CD8-positive, alpha-beta memory T cell (primary cell): Measurements from ENCODE around the gene CSF3. TPM values are rescaled to one million over a fixed set of nuclear protein-coding genes. Genes with fewer than 3 reads are reported as not detected.

ENCODE experiments used
- CTCF ChIA-PET: fragments of 350-600 bp; sonication (Branson Sonifier 250); formaldehyde crosslinking; loops from one replicate; lab custom pipeline; 2021; ENCODE audit warnings: antibody characterized with exemption; lab: Charles Lee
- POLR2A ChIA-PET: fragments of 350-600 bp; sonication (Branson Sonifier 250); formaldehyde crosslinking; loops from one replicate; lab custom pipeline; 2021; ENCODE audit warnings: antibody characterized with exemption; lab: Charles Lee
- DNase-seq, 5 donors: peaks; one replicate each; pipeline versions ENCODE4 v3.0.0 to v3.0.0-alpha.2; 2020 to 2022; ENCODE audit warnings: mixed read lengths in 1 of 5
- H3K27ac ChIP-seq: one replicate; pipeline ENCODE4 v1.7.0; 2013; ENCODE audit warnings: low read depth, mild to moderate bottlenecking, low read length, moderate library complexity
- H3K27me3 ChIP-seq: 2 replicates; pipeline ENCODE4 v1.7.0; 2013; ENCODE audit warnings: low read length, mild to moderate bottlenecking; ENCODE audit not compliant: insufficient read depth, poor library complexity, severe bottlenecking
- H3K36me3 ChIP-seq: 2 replicates; pipeline ENCODE4 v1.7.0; 2013; ENCODE audit warnings: mild to moderate bottlenecking, low read length, moderate library complexity; ENCODE audit not compliant: insufficient read depth
- H3K4me1 ChIP-seq: 2 replicates; pipeline ENCODE4 v1.7.0; 2013; ENCODE audit warnings: mild to moderate bottlenecking, low read length, moderate library complexity; ENCODE audit not compliant: insufficient read depth
- H3K4me3 ChIP-seq: 2 replicates; pipeline ENCODE4 v1.7.0; 2013; ENCODE audit warnings: mild to moderate bottlenecking, low read length
- H3K9me3 ChIP-seq: 2 replicates; pipeline ENCODE4 v1.7.0; 2013; ENCODE audit warnings: mild to moderate bottlenecking, low read length
- H3K27ac Mint-ChIP-seq, 8 donors: one replicate each; pipeline ENCODE4 v1.8.0; 2020 to 2021; ENCODE audit warnings: mixed read lengths in 8 of 8, mild to moderate bottlenecking in 6 of 8, inconsistent platforms in 3 of 8, moderate library complexity in 3 of 8
- H3K27me3 Mint-ChIP-seq, 2 donors: one replicate each; pipeline ENCODE4 v1.8.0; 2020 to 2021; ENCODE audit warnings: mixed read lengths in 2 of 2, mild to moderate bottlenecking in 1 of 2, moderate library complexity in 1 of 2
- H3K36me3 Mint-ChIP-seq, 3 donors: one replicate each; pipeline ENCODE4 v1.8.0; 2020 to 2021; ENCODE audit warnings: mixed read lengths in 3 of 3, inconsistent platforms in 1 of 3, mild to moderate bottlenecking in 1 of 3
- H3K4me1 Mint-ChIP-seq, 3 donors: one replicate each; pipeline ENCODE4 v1.8.0; 2020 to 2021; ENCODE audit warnings: mixed read lengths in 3 of 3, inconsistent platforms in 1 of 3, mild to moderate bottlenecking in 1 of 3
- H3K4me3 Mint-ChIP-seq, 7 donors: one replicate each; pipeline ENCODE4 v1.8.0; 2020 to 2021; ENCODE audit warnings: mixed read lengths in 7 of 7, mild to moderate bottlenecking in 6 of 7, moderate library complexity in 4 of 7, inconsistent platforms in 2 of 7
- H3K9me3 Mint-ChIP-seq, 5 donors: one replicate each; pipeline ENCODE4 v1.8.0; 2020 to 2022; ENCODE audit warnings: mixed read lengths in 5 of 5, mild to moderate bottlenecking in 3 of 5, moderate library complexity in 2 of 5, inconsistent platforms in 1 of 5
- polyA plus RNA-seq: library from polyadenylated mRNA; unstranded; fragments of 300-500 nt; fragmentation: Illumina TruSeq; gene quantifications from one replicate; pipeline ENCODE4 v1.2.3, GENCODE V29; 2021
- total RNA-seq, 2 experiments: library from RNA; stranded (reverse); gene quantifications; one replicate each; pipeline ENCODE4 v1.2.3, GENCODE V29; 2021

CSF3 gene
- total and polyA plus RNA-seq, 3 experiments from 2014 or later, result not detected

DNA sequence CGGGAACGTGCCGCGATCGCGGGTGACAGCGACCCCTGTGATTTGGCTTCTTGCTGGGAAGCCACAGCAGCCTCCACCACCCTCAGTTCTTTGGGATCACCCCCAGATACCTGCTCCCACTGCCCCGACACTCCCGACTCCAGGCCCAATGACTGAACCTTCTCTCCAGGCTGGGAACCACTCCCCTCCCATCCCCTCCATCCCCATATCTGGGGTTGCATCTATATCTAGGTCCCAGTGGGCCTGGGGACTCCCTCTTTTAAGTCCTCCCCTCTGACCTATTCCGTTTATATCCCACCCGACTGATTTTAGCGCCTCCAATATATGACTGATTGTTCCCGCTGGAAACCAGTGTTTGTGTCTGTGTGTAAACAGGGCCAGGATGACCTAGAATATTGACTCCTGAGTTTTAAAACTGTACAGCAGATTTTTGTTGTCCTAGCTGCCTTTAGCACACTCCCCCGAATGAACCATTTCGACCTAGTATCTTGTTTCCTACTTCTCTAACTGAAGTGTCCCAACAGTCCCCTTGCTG lies 34.0 kb upstream of the CSF3 start:
- Mint-ChIP-seq H3K9me3 (no peaks in the 10 kb centered on the region), H3K36me3 (peaks cover 5 to 43% (median 8%) of the 10 kb centered on the region in 3 donors), H3K4me1 (peaks cover 36 to 53% (median 52%) of the 10 kb centered on the region in 3 donors), H3K27ac (peak overlapping the region; percentile 90 to 98 (median 95)), H3K4me3 (peak overlapping the region; percentile 89 to 96 (median 95)), H3K27me3 (peaks cover 4 to 8% of the 10 kb centered on the region in 2 donors)
- DNase-seq, result no peak
- ChIA-PET CTCF (interaction anchor here (0.6 to 3.2 kb wide), 31 partner anchors 9 to 362 kb away, joined by 3 to 54 read pairs (median 3); partner anchors contain the start of genes LRRC3C, MIEN1, NR1D1 and ORMDL3), POLR2A (interaction anchor here (0.6 to 1.9 kb wide), 13 partner anchors 22 to 1467 kb away, joined by 3 to 17 read pairs (median 4); partner anchors contain the start of genes CDK12, LRRC3C and ORMDL3)
- Histone ChIP-seq H3K27me3 (no peaks in the 10 kb centered on the region), H3K27ac (peak overlapping the region; percentile 85), H3K4me3 (peak overlapping the region; percentile 64), H3K9me3 (no peaks in the 10 kb centered on the region), H3K36me3 (peaks cover 21% of the 10 kb centered on the region), H3K4me1 (peaks cover 28% of the 10 kb centered on the region)

DNA sequence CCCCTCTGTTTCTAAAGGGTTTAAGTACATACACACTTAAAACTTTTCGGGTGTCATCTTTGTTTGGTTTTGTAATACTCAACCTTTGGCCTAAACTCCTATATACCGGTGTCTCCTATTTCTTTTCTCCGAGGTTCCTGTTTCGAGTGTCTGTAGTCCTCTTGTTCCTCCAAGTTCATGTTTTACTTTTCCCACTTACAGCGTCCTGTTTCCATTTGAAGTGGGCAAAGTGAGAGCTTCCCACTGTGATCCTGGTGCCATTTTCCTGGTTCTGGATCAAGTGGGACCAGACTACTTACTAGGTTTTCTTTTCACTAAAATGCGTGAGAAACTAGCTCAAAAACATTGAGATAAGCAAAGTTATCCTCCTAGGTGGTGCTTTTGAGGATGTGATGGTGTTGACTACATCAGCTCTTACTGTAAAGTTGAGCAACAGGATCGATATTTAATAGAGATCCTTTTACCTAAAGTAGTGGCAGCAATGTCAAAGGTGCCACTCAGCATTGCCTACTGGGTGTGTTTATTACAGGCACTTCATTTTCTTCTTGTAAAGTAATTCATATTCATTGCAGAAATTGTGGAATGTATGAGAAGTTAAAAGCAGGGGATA lies 33.4 kb upstream of the CSF3 start:
- Histone ChIP-seq H3K27me3 (no peaks in the 10 kb centered on the region), H3K36me3 (peaks cover 27% of the 10 kb centered on the region), H3K9me3 (no peaks in the 10 kb centered on the region), H3K4me1 (peaks cover 28% of the 10 kb centered on the region), H3K4me3 (peak overlapping the region; percentile 64), H3K27ac (peak overlapping the region; percentile 85)
- no peak for DNase-seq
- H3K36me3 Mint-ChIP-seq, result peaks cover 5 to 49% (median 12%) of the 10 kb centered on the region in 3 donors
- H3K4me1 Mint-ChIP-seq, result peaks cover 36 to 56% (median 55%) of the 10 kb centered on the region in 3 donors
- H3K4me3 Mint-ChIP-seq, result peak overlapping the region; percentile 89 to 96 (median 95)
- H3K27me3 Mint-ChIP-seq, result peaks cover 4 to 5% of the 10 kb centered on the region in 2 donors
- ChIA-PET CTCF (interaction anchor here (1.7 kb wide), 1 partner anchor 45 kb away, joined by 4 read pairs; no protein-coding TSS in a partner anchor), POLR2A (interaction anchor here (0.6 kb wide), 1 partner anchor 93 kb away, joined by 4 read pairs; no protein-coding TSS in a partner anchor)
- H3K27ac Mint-ChIP-seq, result peak overlapping the region; percentile 90 to 98 (median 95)
- no peaks in the 10 kb centered on the region for H3K9me3 Mint-ChIP-seq

DNA sequence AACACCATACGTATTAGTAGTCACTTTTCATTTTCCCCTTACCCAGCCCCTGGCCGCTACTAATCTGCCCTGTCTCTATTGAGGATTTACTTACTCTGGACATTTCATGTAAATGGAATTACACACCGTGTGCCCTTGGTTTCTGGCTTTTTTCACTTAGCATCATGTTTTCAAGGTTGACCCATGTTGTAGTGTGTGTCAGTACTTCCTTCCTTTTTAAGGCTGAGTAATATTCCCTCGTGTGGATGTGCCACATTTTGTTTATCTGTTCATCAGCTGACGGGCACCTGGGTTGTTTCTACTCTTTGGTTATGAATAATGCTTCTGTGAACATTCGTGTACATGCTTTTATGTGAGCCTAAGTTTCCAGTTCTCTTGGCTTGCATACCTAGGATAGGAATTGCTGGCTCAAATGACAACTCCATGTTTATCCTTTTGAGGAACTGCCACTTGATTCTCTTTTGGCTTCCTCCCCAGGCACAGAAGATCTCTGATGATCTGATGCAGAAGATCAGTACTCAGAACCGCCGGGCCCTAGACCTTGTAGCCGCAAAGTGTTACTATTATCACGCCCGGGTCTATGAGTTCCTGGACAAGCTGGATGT lies 26.9 kb upstream of the CSF3 start:
- no peak for DNase-seq
- peaks cover 91% of the 10 kb centered on the region for H3K36me3 ChIP-seq
- no peak overlapping the region for H3K4me3 Mint-ChIP-seq
- no peak overlapping the region for H3K4me3 ChIP-seq
- H3K9me3 ChIP-seq, result no peaks in the 10 kb centered on the region
- ChIA-PET POLR2A (no interaction called here), CTCF (interaction anchor here (1.6 kb wide), 1 partner anchor 25 kb away, joined by 5 read pairs; no protein-coding TSS in a partner anchor)
- H3K36me3 Mint-ChIP-seq, result peaks cover 20 to 96% (median 44%) of the 10 kb centered on the region in 3 donors
- no peaks in the 10 kb centered on the region for H3K9me3 Mint-ChIP-seq
- H3K27me3 ChIP-seq, result no peaks in the 10 kb centered on the region
- H3K27me3 Mint-ChIP-seq, result no peaks in the 10 kb centered on the region
- peaks cover 10 to 22% (median 20%) of the 10 kb centered on the region in 3 donors for H3K4me1 Mint-ChIP-seq
- H3K4me1 ChIP-seq, result no peaks in the 10 kb centered on the region
- H3K27ac Mint-ChIP-seq, result no peak overlapping the region
- no peak overlapping the region for H3K27ac ChIP-seq

DNA sequence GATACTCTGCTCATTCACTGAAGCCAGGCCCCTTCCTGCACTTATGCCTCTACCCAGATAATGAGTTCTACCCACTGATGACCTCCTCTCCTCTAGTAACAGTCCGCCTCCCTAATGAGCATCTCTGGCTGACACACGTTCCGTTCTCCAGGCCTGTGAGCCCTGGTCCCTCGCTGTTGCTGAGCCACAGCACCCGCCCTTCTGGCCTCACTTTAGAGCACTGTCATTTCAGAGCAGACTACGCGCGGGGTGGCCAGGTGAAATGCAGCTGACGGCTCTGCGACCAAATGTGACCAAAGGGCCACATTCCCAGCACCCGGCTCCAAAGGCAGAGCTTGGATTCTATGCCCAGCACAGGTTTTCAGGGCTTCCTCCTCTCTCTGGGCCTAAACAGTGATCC lies 20.8 kb upstream of the CSF3 start:
- Mint-ChIP-seq H3K36me3 (peaks cover 10 to 89% (median 35%) of the 10 kb centered on the region in 3 donors), H3K9me3 (no peaks in the 10 kb centered on the region), H3K4me3 (no peak overlapping the region), H3K27ac (no peak overlapping the region), H3K4me1 (peaks cover 0 to 2% (median 0%) of the 10 kb centered on the region in 3 donors), H3K27me3 (no peaks in the 10 kb centered on the region)
- no peak overlapping the region for H3K27ac ChIP-seq
- H3K4me1 ChIP-seq, result no peaks in the 10 kb centered on the region
- no peaks in the 10 kb centered on the region for H3K27me3 ChIP-seq
- CTCF ChIA-PET, result no interaction called here
- peaks cover 74% of the 10 kb centered on the region for H3K36me3 ChIP-seq
- POLR2A ChIA-PET, result no interaction called here
- no peak for DNase-seq
- no peak overlapping the region for H3K4me3 ChIP-seq
- no peaks in the 10 kb centered on the region for H3K9me3 ChIP-seq

DNA sequence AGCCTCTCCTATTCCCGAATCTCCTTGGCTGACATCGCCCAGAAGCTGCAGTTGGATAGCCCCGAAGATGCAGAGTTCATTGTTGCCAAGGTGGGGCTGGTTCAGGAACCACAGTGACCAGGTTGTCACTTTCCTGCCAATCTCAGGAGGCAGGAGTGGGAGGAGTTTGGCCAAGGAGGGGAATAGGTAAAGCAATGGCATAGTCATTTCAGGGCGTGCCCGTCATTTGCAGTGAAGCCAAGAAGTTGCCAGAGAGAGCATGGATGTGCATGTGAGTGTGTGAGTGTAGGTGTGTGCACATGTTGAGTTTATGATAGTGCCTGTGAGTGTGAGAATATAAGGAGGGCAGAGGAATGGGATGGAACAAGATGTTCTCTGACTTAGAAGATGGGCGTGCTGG lies 19.8 kb upstream of the CSF3 start:
- peak overlapping the region in 2 of 8 donors; percentile 2 to 3 for H3K27ac Mint-ChIP-seq
- CTCF ChIA-PET, result no interaction called here
- H3K27me3 ChIP-seq, result no peaks in the 10 kb centered on the region

DNA sequence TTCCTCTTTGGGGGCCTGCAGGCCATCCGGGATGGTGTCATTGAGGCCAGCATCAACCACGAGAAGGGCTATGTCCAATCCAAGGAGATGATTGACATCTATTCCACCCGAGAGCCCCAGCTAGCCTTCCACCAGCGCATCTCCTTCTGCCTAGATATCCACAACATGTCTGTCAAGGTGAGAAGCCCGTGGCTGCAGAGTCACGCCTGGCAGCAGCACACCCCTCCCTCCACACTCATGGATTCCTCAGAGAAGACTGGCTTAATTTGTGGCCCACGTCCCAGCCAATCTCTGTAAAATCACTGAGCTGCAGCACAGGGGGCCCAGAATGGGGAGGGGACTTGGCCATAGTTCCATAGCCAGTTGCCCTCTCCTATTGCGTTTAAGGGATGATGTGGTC lies 19.1 kb upstream of the CSF3 start:
- H3K36me3 ChIP-seq, result peaks cover 57% of the 10 kb centered on the region
- H3K4me3 ChIP-seq, result no peak overlapping the region
- ChIA-PET POLR2A (no interaction called here), CTCF (no interaction called here)
- peaks cover 0 to 2% (median 0%) of the 10 kb centered on the region in 3 donors for H3K4me1 Mint-ChIP-seq
- no peaks in the 10 kb centered on the region for H3K27me3 Mint-ChIP-seq
- H3K4me1 ChIP-seq, result no peaks in the 10 kb centered on the region
- H3K36me3 Mint-ChIP-seq, result peaks cover 10 to 72% (median 29%) of the 10 kb centered on the region in 3 donors
- H3K9me3 Mint-ChIP-seq, result no peaks in the 10 kb centered on the region
- H3K4me3 Mint-ChIP-seq, result no peak overlapping the region
- H3K27ac Mint-ChIP-seq, result no peak overlapping the region
- H3K9me3 ChIP-seq, result no peaks in the 10 kb centered on the region
- DNase-seq, result no peak
- H3K27me3 ChIP-seq, result no peaks in the 10 kb centered on the region
- H3K27ac ChIP-seq, result no peak overlapping the region

More for the DNA sequence above, 19.8 kb upstream of the CSF3 start:
- Mint-ChIP-seq H3K4me3 (no peak overlapping the region), H3K27me3 (no peaks in the 10 kb centered on the region), H3K36me3 (peaks cover 10 to 79% (median 33%) of the 10 kb centered on the region in 3 donors), H3K4me1 (peaks cover 0 to 2% (median 0%) of the 10 kb centered on the region in 3 donors), H3K9me3 (no peaks in the 10 kb centered on the region)
- no peak for DNase-seq
- no peak overlapping the region for H3K4me3 ChIP-seq
- POLR2A ChIA-PET, result no interaction called here
- no peaks in the 10 kb centered on the region for H3K9me3 ChIP-seq
- no peaks in the 10 kb centered on the region for H3K4me1 ChIP-seq
- H3K27ac ChIP-seq, result no peak overlapping the region
- peaks cover 64% of the 10 kb centered on the region for H3K36me3 ChIP-seq

DNA sequence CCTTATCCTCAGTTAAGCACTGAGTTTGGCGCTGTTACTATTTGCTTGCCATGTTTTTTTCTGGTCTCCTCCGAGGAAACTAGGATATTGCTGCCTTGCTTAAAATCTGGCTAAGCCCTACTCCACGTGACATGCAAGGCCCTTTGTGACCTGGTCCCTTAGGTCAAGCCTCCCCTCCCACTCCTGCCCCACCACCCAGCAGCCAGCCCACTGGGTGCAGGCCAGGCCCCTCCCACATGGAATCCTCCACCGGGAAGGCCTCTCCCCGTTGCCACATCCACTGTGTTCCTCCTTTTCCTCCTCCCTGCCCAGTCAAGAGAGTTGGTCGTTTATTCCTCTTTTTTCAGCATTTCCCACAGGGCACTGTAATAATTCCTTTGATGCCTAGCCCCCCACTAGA lies 18.4 kb upstream of the CSF3 start:
- Histone ChIP-seq H3K36me3 (peaks cover 51% of the 10 kb centered on the region), H3K4me3 (no peak overlapping the region), H3K4me1 (no peaks in the 10 kb centered on the region), H3K27ac (no peak overlapping the region), H3K27me3 (no peaks in the 10 kb centered on the region), H3K9me3 (no peaks in the 10 kb centered on the region)
- Mint-ChIP-seq H3K4me3 (no peak overlapping the region), H3K9me3 (no peaks in the 10 kb centered on the region), H3K4me1 (peaks cover 0 to 2% (median 0%) of the 10 kb centered on the region in 3 donors), H3K27me3 (no peaks in the 10 kb centered on the region), H3K36me3 (peaks cover 10 to 66% (median 26%) of the 10 kb centered on the region in 3 donors), H3K27ac (no peak overlapping the region)
- no peak for DNase-seq
- ChIA-PET POLR2A (interaction anchor here (0.5 kb wide), 1 partner anchor 73 kb away, joined by 3 read pairs; no protein-coding TSS in a partner anchor), CTCF (no interaction called here)
